ENCODE measurements around the gene MST1.
A peak's percentile ranks its signal among the peaks of the same experiment; 100 is the strongest.

The MST1 gene

GRCh38 chr3:49654955-49655556 lies 34.2 kb downstream of the MST1 start:
- peak in 2 of 3 experiments; percentile 53 to 75 for DNase-seq

GRCh38 chr3:49654176-49654825 lies 35.0 kb downstream of the MST1 start:
- no peak for DNase-seq

- no peak for DNase-seq
Measured at GRCh38 chr3:49653621-49654020, 35.7 kb downstream of the MST1 start.

GRCh38 chr3:49652903-49653415 lies 36.3 kb downstream of the MST1 start:
- no peak for DNase-seq

GRCh38 chr3:49652218-49652902 lies 36.9 kb downstream of the MST1 start:
- DNase-seq, result no peak

- no peak for DNase-seq
Measured at GRCh38 chr3:49650637-49651036, 38.6 kb downstream of the MST1 start.

GRCh38 chr3:49650177-49650576 lies 39.1 kb downstream of the MST1 start:
- no peak for DNase-seq

- no peak for DNase-seq
Measured at GRCh38 chr3:49649576-49649975, 39.7 kb downstream of the MST1 start.

- DNase-seq, result no peak
Measured at GRCh38 chr3:49648354-49649019, 40.8 kb downstream of the MST1 start.

GRCh38 chr3:49647741-49648140 lies 41.5 kb downstream of the MST1 start:
- DNase-seq, result peak in 2 of 3 experiments; percentile 1 to 19

- no peak for DNase-seq
Measured at GRCh38 chr3:49646236-49646635, 43.0 kb downstream of the MST1 start.

GRCh38 chr3:49644684-49645083 lies 44.6 kb downstream of the MST1 start:
- no peak for DNase-seq

GRCh38 chr3:49642708-49643145 lies 46.5 kb downstream of the MST1 start:
- DNase-seq, result no peak

GRCh38 chr3:49641921-49642707 lies 47.2 kb downstream of the MST1 start:
- no peak for DNase-seq

- no peak for DNase-seq
Measured at GRCh38 chr3:49641292-49641691, 48.0 kb downstream of the MST1 start.

- DNase-seq, result no peak
Measured at GRCh38 chr3:49639551-49639950, 49.7 kb downstream of the MST1 start.

- DNase-seq, result no peak
Measured at GRCh38 chr3:49638445-49638844, 50.8 kb downstream of the MST1 start.

GRCh38 chr3:49636883-49637609 lies 52.2 kb downstream of the MST1 start:
- DNase-seq, result no peak

- no peak for DNase-seq
Measured at GRCh38 chr3:49634736-49635135, 54.5 kb downstream of the MST1 start.
